LoVo (cell line): ENCODE data around the gene PTPN7.
"Not testable (repeated sequence)": the region's sequence is repeated elsewhere in the genome, so short reads cannot be mapped to it uniquely, and the experiment has no call there.

Source experiments
- DNase-seq: peaks from one replicate; pipeline ENCODE4 v3.0.0-alpha.2; 2016; ENCODE audit warnings: low spot score

The PTPN7 gene

DNA sequence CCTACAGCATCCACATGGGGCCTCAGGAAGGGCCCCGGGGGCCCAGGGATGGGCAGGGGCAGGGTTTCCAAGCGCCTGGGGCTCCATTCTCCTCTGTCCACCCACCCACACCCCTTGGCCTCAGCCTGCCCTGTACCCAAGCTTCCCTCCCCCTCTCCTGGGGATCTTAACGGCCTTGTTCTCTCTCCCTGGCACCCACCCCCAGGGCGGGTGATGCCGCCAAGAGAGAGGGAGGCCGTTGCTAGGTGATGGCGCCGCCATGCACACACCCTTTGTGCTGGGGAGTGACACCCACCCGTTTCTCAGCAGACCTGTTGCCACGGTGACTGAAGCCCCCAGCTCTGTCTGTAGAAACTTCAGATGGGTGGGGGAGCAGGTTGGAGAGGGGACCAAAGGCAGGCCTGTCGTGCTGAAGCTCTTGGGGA lies 30.1 kb downstream of the PTPN7 start:
- DNase-seq = no peak

- DNase-seq = no peak
These were observed 30.7 kb downstream of the PTPN7 start for GRCh38 chr1:202129453-202130296.

- DNase-seq = no peak
These were observed 32.4 kb downstream of the PTPN7 start for GRCh38 chr1:202127836-202128622.

GRCh38 chr1:202127061-202127460 lies 33.3 kb downstream of the PTPN7 start:
- no peak for DNase-seq

GRCh38 chr1:202126426-202126825 lies 34.0 kb downstream of the PTPN7 start:
- DNase-seq = no peak

DNA sequence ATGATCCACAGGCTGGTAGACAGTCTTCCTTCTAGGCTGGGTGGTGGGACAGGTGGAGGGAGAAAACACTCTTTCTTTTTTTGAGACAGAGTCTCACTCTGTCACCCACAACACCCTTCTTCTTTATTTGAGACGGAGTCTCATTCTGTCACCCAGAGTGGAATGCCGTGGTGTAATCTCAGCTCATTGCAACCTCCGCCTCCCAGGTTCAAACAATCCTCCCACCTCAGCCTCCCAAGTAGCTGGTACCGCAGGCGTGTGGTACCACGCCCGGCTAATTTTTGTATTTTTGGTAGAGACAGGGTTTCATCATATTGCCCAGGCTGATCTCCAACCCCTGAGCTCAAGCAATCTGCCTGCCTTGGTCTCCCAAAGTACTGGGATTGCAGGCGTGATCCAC lies 34.8 kb downstream of the PTPN7 start:
- DNase-seq = no peak

- DNase-seq = no peak
These were observed 36.3 kb downstream of the PTPN7 start for GRCh38 chr1:202124142-202124541.

GRCh38 chr1:202123336-202123813 lies 37.0 kb downstream of the PTPN7 start:
- DNase-seq = no peak

- no peak for DNase-seq
These were observed 37.6 kb downstream of the PTPN7 start, which contains the start of gene GPR37L1 for GRCh38 chr1:202122639-202123335. GPR37L1 (plus strand) TSS chr1:202122917; CDS start chr1:202122964, 47 bp downstream.

DNA sequence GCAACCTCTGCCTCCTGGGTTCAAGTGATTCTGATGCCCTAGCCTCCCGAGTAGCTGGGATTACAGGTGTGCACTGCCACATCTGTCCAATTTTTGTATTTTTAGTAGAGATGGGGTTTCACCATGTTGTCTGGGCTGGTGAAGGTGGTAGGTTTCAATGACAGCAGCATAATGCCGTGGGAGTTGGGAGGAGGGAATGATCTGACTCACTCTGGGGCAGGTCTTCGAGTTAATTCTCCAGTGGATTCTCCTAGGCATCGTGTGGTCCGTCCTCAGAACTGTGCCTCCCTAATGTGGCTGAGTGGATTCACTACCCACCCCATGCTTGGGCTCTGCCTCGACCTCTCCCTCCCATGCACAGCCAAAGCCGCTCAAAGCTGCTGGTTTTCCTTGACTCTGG lies 39.4 kb downstream of the PTPN7 start:
- no peak for DNase-seq

- DNase-seq = peak; percentile 29
These were observed 42.5 kb downstream of the PTPN7 start for GRCh38 chr1:202117898-202118371.

DNA sequence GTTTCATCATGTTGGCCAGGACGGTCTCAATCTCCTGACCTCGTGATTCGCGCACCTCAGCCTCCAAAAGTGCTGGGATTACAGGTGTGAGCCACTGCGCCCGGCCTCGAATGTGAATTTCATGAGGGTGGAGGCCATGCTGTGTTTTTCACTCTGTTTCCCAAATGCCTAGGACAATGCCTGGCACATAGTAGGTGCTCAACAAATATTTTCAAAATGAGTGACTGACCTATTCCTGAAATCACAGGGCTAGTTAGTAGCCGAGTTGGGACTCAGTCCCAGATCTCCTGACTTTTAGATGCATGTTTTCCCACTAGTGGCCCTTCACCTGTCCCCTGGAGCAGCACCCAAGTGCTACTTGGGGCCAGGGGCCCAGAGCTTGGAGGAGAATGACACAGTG lies 44.1 kb downstream of the PTPN7 start:
- no peak for DNase-seq

DNA sequence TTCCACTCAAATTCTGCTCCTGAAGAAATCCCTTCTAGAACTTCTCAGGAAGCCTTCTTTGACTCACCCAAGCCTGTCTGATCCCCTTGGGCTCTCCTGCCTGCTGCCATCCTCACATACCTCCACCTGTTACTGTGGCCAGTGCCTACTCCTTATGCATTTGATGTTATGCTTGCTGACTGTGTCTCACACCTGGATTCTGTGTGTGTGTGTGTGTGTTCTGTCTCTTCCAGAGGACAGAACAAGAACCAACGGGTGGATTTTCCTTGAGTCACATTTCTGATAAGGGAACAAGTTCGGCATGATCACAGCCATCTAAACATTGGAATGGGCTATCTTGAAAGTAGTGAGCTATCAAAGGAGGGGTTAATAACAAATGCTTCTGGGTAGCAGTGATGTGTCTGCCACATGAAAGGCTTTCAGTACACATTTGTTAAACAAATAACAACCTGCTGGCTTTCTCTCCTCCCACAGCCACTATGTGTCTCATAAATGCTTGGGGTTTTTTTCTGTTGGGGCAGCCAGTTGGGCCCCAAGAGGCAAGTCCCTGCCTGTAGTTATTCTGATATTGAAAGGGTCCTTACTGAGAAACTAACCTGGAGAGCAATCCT lies 46.6 kb downstream of the PTPN7 start:
- peak; percentile 40 for DNase-seq

DNA sequence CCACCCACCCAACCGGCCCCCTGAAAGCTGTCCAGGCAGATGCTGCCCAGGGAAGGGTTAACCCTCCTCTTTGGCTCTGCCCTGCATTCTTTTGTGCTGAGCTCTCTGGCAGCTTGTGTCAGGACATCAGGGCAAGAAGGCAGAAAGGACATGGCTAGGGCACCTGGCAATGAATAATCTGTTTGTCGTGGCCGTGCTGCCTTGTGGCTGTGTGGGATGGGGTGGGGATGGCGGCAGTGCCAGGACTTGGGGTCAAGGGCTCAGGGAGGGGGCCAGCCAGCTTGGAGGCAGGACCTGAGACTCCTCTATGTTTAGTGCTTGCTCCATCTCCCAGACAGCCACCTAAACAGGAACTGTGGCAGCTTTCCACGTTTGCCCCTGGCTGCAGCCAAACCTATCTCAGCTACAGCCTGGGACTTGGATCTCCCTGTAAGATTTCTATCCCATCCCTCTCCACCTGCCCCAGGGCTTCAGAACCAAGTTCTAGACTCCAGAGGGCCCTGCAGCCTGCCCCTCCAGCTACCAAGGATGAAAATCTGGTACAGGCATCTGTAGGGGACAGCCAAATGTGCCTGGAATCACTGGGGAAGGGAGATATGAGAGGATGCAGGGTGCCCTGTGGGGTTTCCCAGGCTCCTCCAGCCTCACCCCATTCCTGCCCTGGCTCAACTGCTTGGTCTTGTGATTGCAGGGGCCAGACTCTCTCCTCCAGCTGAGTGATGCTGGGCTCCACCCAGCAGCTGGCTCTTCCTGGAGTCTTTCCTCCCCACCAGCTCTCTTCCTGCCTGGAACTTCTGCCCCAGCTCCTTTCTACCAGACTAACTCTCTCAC lies 47.3 kb downstream of the PTPN7 start:
- peak; percentile 50 for DNase-seq

DNA sequence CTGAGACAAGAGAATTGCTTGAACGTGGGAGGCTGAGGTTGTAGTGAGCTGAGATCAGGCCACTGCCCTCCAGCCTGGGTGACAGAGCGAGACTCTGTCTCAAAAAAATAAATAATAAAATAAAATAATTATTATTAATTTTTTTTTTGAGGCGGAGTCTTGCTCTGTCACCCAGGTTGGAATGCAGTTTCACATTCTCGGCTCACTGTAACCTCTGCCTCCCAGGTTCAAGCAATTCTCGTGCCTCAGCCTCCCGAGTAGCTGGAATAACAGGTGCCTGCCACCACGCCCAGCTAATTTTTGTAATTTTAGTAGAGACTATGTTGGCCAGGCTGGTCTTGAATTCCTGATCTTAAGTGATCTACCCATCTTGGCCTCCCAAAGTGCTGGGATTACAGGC lies 48.8 kb downstream of the PTPN7 start:
- DNase-seq = not testable (repeated sequence)

DNA sequence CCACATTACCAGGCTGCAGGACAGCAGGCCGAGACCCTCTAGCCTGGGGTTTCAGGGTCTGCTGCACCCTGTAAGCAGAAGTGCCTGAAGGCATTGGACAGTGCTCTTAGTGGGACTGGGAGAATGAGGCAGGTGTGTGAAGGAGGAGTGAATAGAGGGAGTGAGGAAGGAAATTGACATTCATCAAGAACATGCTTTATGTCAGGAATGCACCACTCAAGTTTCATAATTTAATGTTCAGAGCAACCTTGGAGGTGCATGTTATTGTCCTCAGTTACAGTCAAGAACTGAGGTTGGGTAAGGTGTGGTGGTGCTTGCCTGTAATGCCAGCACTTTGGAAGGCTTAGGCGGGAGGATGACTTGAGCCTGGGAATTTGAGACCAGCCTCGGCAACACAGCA lies 49.4 kb downstream of the PTPN7 start:
- no peak for DNase-seq

DNA sequence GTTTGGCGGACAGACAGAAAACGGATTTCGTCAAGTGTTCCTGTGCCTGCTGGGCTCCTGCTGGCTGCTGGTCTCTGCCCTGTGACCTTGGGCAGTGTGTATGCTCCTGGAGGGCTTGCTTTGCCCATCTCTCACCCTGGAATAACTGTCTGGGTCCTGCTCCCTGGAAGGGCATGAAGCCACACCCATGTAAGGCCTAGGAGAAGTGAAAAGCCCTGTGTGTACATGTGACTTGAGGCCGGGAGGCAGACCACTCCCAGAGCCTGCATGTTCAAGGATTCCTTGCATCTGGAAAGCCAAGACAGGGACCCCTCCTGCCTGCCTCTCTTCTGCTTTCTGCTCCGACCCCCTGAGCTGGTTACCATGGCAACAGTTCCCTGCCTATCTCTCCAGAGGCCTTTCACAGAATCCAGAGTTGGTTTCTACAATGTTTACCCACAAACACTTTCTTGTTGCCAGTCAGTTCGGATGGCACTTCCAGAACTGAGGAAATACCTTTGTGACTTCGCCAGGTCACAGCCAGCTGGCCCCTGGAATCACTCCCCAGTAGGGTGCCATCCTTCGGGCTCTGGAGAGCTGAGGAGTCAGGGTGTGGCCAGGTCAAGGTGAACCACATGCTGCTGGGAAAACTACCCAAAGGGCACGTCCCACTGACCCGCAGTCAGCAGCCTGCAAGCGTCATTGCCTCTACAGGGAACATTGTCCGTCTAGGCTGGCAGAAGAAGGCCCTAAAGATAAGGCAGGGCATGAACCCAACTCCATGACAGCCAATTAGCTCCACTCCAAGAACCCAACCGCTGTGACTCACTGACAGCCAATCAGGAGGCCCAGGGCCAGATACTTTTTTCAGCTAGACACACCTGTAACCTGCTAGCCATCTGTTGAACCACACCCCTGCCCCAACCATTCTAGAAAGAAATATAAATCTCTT lies 52.3 kb downstream of the PTPN7 start:
- DNase-seq = peak; percentile 84

- DNase-seq = peak; percentile 79
These were observed 53.1 kb downstream of the PTPN7 start for GRCh38 chr1:202107321-202107761.
